ENCODE measurements around the gene EEF1A2. TPM values are rescaled to one million over a fixed set of nuclear protein-coding genes. Genes with fewer than 3 reads are reported as not detected.

Gene EEF1A2
- total RNA-seq, 1 experiment from 2014 or later = 26.0 TPM

DNA sequence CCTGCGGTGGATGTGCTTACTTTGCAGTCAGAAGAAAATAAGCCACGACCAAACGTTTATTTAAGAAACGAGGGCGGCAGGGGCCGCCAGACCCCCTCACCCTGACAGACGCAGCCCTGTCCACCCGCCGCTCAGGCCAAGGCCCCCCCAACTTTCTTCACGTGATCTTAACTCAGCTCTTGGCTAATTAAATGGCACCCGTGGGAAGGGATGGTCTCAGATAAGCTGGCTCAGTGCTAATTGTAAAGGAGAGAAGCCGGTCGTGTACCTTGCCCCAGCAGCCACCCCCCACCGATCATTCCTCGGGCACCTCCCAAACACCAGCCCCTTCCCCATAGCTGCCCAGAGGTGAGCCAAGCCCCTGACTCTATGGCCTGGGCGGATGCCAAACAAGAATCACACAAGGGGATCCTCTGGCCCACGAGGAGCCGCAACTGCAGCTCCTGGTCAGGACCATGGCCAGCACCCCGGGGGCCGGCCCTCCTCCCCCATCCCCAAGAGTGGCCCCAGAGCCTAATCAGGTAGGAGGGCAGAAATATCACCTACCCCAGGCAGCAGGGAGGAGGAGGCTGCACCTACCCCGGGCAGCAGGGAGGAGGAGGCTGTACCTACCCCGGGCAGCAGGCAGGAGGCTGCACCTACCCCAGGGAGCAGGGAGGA lies 37.6 kb downstream of the EEF1A2 start:
- H3K4me1 Mint-ChIP-seq = peaks cover 25% of the 10 kb centered on the region
- no peaks in the 10 kb centered on the region for H3K36me3 Mint-ChIP-seq
- no peak overlapping the region for H3K4me3 Mint-ChIP-seq
- peak; percentile 72 for DNase-seq (ENCODE audit: low spot score)
- POLR2A ChIA-PET = no interaction called here
- ATAC-seq = peak; percentile 45
- no peaks in the 10 kb centered on the region for H3K9me3 Mint-ChIP-seq
- H3K27me3 Mint-ChIP-seq (ENCODE audit: low read depth) = no peaks in the 10 kb centered on the region
- H3K27ac Mint-ChIP-seq = no peak overlapping the region
- CTCF ChIA-PET = interaction anchor here (0.7 to 1.0 kb wide), 4 partner anchors 8 to 76 kb away, joined by 3 read pairs; partner anchors contain the start of gene PTK6
- 0 out of 2 replicates have a peak, but pooled peaks have one; percentile 27 for TF ChIP-seq ZNF317 (CRISPR knock-in tag; IDR thresholded peaks at IDR 0.05; ENCODE audit: borderline replicate concordance, low read depth)
- TF ChIP-seq KAT7 (CRISPR knock-in tag; IDR thresholded peaks at IDR 0.05; ENCODE audit: borderline replicate concordance) = no peak
- 0 out of 2 replicates have a peak, but pooled peaks have one; percentile 21 for TF ChIP-seq TEAD4 (CRISPR knock-in tag; IDR thresholded peaks at IDR 0.05)
- TF ChIP-seq ZNF121 (CRISPR knock-in tag; IDR thresholded peaks at IDR 0.05) = no peak
- peak; percentile 65; the same call in 1 of the 2 replicates for TF ChIP-seq CREM (CRISPR knock-in tag; IDR thresholded peaks at IDR 0.05)
- 0 out of 2 replicates have a peak, but pooled peaks have one; percentile 55 for TF ChIP-seq TP53 (CRISPR knock-in tag; IDR thresholded peaks at IDR 0.05)
- no peak for TF ChIP-seq MXD4 (CRISPR knock-in tag; IDR thresholded peaks at IDR 0.05; ENCODE audit: borderline replicate concordance)
- TF ChIP-seq, protein P1, sequence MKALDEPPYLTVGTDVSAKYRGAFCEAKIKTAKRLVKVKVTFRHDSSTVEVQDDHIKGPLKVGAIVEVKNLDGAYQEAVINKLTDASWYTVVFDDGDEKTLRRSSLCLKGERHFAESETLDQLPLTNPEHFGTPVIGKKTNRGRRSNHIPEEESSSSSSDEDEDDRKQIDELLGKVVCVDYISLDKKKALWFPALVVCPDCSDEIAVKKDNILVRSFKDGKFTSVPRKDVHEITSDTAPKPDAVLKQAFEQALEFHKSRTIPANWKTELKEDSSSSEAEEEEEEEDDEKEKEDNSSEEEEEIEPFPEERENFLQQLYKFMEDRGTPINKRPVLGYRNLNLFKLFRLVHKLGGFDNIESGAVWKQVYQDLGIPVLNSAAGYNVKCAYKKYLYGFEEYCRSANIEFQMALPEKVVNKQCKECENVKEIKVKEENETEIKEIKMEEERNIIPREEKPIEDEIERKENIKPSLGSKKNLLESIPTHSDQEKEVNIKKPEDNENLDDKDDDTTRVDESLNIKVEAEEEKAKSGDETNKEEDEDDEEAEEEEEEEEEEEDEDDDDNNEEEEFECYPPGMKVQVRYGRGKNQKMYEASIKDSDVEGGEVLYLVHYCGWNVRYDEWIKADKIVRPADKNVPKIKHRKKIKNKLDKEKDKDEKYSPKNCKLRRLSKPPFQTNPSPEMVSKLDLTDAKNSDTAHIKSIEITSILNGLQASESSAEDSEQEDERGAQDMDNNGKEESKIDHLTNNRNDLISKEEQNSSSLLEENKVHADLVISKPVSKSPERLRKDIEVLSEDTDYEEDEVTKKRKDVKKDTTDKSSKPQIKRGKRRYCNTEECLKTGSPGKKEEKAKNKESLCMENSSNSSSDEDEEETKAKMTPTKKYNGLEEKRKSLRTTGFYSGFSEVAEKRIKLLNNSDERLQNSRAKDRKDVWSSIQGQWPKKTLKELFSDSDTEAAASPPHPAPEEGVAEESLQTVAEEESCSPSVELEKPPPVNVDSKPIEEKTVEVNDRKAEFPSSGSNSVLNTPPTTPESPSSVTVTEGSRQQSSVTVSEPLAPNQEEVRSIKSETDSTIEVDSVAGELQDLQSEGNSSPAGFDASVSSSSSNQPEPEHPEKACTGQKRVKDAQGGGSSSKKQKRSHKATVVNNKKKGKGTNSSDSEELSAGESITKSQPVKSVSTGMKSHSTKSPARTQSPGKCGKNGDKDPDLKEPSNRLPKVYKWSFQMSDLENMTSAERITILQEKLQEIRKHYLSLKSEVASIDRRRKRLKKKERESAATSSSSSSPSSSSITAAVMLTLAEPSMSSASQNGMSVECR (CRISPR knock-in tag; IDR thresholded peaks at IDR 0.05; ENCODE audit: borderline replicate concordance) = no peak
- TF ChIP-seq, protein P2, sequence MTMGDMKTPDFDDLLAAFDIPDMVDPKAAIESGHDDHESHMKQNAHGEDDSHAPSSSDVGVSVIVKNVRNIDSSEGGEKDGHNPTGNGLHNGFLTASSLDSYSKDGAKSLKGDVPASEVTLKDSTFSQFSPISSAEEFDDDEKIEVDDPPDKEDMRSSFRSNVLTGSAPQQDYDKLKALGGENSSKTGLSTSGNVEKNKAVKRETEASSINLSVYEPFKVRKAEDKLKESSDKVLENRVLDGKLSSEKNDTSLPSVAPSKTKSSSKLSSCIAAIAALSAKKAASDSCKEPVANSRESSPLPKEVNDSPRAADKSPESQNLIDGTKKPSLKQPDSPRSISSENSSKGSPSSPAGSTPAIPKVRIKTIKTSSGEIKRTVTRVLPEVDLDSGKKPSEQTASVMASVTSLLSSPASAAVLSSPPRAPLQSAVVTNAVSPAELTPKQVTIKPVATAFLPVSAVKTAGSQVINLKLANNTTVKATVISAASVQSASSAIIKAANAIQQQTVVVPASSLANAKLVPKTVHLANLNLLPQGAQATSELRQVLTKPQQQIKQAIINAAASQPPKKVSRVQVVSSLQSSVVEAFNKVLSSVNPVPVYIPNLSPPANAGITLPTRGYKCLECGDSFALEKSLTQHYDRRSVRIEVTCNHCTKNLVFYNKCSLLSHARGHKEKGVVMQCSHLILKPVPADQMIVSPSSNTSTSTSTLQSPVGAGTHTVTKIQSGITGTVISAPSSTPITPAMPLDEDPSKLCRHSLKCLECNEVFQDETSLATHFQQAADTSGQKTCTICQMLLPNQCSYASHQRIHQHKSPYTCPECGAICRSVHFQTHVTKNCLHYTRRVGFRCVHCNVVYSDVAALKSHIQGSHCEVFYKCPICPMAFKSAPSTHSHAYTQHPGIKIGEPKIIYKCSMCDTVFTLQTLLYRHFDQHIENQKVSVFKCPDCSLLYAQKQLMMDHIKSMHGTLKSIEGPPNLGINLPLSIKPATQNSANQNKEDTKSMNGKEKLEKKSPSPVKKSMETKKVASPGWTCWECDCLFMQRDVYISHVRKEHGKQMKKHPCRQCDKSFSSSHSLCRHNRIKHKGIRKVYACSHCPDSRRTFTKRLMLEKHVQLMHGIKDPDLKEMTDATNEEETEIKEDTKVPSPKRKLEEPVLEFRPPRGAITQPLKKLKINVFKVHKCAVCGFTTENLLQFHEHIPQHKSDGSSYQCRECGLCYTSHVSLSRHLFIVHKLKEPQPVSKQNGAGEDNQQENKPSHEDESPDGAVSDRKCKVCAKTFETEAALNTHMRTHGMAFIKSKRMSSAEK (CRISPR knock-in tag; IDR thresholded peaks at IDR 0.05; ENCODE audit: borderline replicate concordance) = no peak
- TF ChIP-seq, protein P3, sequence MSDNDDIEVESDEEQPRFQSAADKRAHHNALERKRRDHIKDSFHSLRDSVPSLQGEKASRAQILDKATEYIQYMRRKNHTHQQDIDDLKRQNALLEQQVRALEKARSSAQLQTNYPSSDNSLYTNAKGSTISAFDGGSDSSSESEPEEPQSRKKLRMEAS (CRISPR knock-in tag; IDR thresholded peaks at IDR 0.05) = no peak
- 0 out of 2 replicates have a peak, but pooled peaks have one; percentile 32 for TF ChIP-seq RELA (CRISPR knock-in tag; IDR thresholded peaks at IDR 0.05; ENCODE audit: borderline replicate concordance)
- TF ChIP-seq NR3C1 (CRISPR knock-in tag; conservative IDR thresholded peaks at IDR 0.05; ENCODE audit: low read depth) = no peak
- TF ChIP-seq ZBTB21 (CRISPR knock-in tag; IDR thresholded peaks at IDR 0.05; ENCODE audit: borderline replicate concordance) = 0 out of 2 replicates have a peak, but pooled peaks have one; percentile 42
- TF ChIP-seq, protein P4, sequence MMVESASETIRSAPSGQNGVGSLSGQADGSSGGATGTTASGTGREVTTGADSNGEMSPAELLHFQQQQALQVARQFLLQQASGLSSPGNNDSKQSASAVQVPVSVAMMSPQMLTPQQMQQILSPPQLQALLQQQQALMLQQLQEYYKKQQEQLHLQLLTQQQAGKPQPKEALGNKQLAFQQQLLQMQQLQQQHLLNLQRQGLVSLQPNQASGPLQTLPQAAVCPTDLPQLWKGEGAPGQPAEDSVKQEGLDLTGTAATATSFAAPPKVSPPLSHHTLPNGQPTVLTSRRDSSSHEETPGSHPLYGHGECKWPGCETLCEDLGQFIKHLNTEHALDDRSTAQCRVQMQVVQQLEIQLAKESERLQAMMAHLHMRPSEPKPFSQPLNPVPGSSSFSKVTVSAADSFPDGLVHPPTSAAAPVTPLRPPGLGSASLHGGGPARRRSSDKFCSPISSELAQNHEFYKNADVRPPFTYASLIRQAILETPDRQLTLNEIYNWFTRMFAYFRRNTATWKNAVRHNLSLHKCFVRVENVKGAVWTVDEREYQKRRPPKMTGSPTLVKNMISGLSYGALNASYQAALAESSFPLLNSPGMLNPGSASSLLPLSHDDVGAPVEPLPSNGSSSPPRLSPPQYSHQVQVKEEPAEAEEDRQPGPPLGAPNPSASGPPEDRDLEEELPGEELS (CRISPR knock-in tag; IDR thresholded peaks at IDR 0.05) = 0 out of 2 replicates have a peak, but pooled peaks have one; percentile 44
- TF ChIP-seq, protein P5, sequence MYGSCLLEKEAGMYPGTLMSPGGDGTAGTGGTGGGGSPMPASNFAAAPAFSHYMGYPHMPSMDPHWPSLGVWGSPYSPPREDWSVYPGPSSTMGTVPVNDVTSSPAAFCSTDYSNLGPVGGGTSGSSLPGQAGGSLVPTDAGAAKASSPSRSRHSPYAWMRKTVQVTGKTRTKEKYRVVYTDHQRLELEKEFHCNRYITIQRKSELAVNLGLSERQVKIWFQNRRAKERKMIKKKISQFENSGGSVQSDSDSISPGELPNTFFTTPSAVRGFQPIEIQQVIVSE (CRISPR knock-in tag; IDR thresholded peaks at IDR 0.05; ENCODE audit: borderline replicate concordance) = no peak
- TF ChIP-seq, protein P6, sequence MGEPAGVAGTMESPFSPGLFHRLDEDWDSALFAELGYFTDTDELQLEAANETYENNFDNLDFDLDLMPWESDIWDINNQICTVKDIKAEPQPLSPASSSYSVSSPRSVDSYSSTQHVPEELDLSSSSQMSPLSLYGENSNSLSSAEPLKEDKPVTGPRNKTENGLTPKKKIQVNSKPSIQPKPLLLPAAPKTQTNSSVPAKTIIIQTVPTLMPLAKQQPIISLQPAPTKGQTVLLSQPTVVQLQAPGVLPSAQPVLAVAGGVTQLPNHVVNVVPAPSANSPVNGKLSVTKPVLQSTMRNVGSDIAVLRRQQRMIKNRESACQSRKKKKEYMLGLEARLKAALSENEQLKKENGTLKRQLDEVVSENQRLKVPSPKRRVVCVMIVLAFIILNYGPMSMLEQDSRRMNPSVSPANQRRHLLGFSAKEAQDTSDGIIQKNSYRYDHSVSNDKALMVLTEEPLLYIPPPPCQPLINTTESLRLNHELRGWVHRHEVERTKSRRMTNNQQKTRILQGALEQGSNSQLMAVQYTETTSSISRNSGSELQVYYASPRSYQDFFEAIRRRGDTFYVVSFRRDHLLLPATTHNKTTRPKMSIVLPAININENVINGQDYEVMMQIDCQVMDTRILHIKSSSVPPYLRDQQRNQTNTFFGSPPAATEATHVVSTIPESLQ (CRISPR knock-in tag; IDR thresholded peaks at IDR 0.05) = no peak
- TF ChIP-seq FOXP1 (CRISPR knock-in tag; IDR thresholded peaks at IDR 0.05; ENCODE audit: borderline replicate concordance) = peak; percentile 75
- TF ChIP-seq, protein P7, sequence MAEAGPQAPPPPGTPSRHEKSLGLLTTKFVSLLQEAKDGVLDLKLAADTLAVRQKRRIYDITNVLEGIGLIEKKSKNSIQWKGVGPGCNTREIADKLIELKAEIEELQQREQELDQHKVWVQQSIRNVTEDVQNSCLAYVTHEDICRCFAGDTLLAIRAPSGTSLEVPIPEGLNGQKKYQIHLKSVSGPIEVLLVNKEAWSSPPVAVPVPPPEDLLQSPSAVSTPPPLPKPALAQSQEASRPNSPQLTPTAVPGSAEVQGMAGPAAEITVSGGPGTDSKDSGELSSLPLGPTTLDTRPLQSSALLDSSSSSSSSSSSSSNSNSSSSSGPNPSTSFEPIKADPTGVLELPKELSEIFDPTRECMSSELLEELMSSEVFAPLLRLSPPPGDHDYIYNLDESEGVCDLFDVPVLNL (CRISPR knock-in tag; IDR thresholded peaks at IDR 0.05; ENCODE audit: borderline replicate concordance, low read depth) = no peak
- no peak for TF ChIP-seq MYBL2 (CRISPR knock-in tag; IDR thresholded peaks at IDR 0.05)
- no peak; the same call in 1 of the 2 replicates for TF ChIP-seq FOXK1 (CRISPR knock-in tag; IDR thresholded peaks at IDR 0.05)
- TF ChIP-seq ELF4 (CRISPR knock-in tag; IDR thresholded peaks at IDR 0.05; ENCODE audit: low read depth) = 0 out of 2 replicates have a peak, but pooled peaks have one; percentile 51

Measured in WTC11 (cell line).